Urinary bladder (tissue), 4 donors: ENCODE measurements around the gene PEG3. TPM values are rescaled to one million over a fixed set of nuclear protein-coding genes. Genes with fewer than 3 reads are reported as not detected.
"Not testable (repeated sequence)": the region's sequence is repeated elsewhere in the genome, so short reads cannot be mapped to it uniquely, and the experiment has no call there.

Source experiments
- DNase-seq: peaks from one replicate; pipeline ENCODE4 v3.0.0-alpha.2; 2015; ENCODE audit errors: extremely low spot score
- H3K27ac ChIP-seq: one replicate; pipeline ENCODE4 v1.5.1; 2013; ENCODE audit warnings: low read depth, mild to moderate bottlenecking, moderate library complexity
- H3K36me3 ChIP-seq: one replicate; pipeline ENCODE4 v1.6.1; 2013; ENCODE audit warnings: mild to moderate bottlenecking, moderate library complexity; ENCODE audit not compliant: insufficient read depth
- H3K4me1 ChIP-seq: one replicate; pipeline ENCODE4 v1.6.1; 2013; ENCODE audit warnings: mild to moderate bottlenecking, moderate library complexity; ENCODE audit not compliant: insufficient read depth
- H3K4me3 ChIP-seq: one replicate; pipeline ENCODE4 v1.5.1; 2013; ENCODE audit warnings: low read depth, low read length
- WGBS: extraction: QIAGEN DNeasy Blood & Tissue Kit; methylation state at CpG from one replicate; pipeline ENCODE4 v1.1.7; 2013; 5-methylcytosine and 5-hydroxymethylcytosine counted together
- polyA plus RNA-seq: library from polyadenylated mRNA; stranded (reverse); fragments of 200-250 nt; gene quantifications from one replicate; pipeline ENCODE4 v1.2.3, GENCODE V29; 2013
- total RNA-seq: library from RNA; depleted of rRNA; stranded (reverse); fragments of >200 nt; gene quantifications from one replicate; pipeline ENCODE4 v1.2.3, GENCODE V29; 2014
- donor health status: healthy with polysubstance abuse.
- donor health status: healthy.

The PEG3 gene
- total and polyA plus RNA-seq, 2 donors: 9.7 to 324 TPM

DNA sequence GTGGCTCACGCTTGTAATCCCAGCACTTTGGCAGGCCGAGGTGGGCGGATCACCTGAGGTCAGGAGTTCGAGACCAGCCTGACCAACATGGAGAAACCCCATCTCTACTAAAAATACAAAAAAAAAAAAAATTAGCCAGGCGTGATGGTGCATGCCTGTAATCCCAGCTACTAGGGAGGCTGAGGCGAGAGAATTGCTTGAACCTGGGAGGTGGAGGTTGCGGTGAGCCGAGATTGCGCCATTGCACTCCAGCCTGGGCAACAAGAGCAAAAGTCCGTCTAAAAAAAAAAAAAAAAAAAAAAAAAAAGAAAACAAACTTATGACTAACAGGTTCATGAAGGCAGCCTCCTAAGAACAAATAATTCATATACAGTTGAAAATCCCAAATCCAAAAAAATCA is 19.9 kb upstream of the PEG3 start:
- H3K4me1 ChIP-seq, H3K4me3 ChIP-seq, H3K36me3 ChIP-seq, DNase-seq, H3K27ac ChIP-seq: not testable (repeated sequence)
- 90% methylated on average over 10 of the region's 10 CpGs for WGBS

DNA sequence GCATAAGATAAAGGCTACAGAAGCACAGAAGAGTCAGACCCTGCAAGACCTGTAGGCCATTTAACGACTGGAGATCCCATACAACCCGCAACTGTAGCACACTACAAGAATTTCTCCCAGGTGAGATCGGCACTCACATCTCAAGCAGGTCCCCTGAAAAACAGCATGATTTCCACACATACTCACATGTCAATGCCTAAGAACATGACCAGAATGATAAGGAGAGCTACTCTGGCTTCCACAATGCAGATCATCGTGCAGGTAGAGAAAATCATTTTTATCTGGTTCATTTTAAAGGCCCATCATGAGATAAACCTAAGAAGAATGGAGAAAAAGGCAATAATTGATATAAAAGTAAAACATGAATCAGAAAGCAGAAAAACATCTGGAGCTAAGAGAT is 17.5 kb upstream of the PEG3 start:
- 89% methylated on average over 4 of the region's 4 CpGs for WGBS
- no peaks in the 10 kb centered on the region for H3K36me3 ChIP-seq
- DNase-seq: no peak
- H3K4me3 ChIP-seq: no peak overlapping the region
- H3K4me1 ChIP-seq: no peaks in the 10 kb centered on the region
- no peak overlapping the region for H3K27ac ChIP-seq

DNA sequence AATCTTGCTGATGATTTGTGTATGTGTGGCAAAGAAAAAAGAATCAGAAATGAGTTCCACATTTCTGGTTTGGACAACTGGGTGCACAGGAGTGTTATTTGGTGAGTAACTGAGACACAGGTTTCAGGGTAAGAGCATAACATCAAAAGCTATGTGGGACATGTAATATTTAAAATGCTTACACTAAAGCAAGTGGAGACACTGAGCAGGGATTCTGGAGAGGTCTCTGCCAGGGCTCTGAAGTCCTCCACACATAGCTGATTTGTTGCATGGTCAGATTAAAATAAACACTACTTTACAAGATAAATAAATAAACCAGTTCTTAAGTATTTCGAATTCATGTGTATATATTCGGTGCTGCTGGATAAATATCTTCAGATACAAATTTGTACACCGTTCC is 16.3 kb upstream of the PEG3 start:
- WGBS: 56% methylated on average over 3 of the region's 3 CpGs

DNA sequence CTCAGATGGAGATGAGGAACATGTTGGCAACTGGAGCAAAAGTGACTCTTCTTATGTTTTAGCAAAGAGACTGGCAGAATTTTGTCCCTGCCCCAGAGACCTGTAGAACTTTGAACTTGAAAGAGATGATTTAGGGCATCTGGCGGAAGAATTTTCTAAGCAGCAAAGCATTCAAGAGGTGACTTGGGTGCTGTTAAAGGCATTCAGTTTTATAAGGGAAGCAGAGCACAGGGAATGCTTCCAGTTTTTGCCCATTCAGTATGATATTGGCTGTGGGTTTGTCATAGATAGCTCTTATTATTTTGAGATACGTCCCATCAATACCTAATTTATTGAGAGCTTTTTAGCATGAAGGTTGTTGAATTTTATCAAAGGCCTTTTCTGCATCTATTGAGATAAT is 11.8 kb upstream of the PEG3 start:
- not testable (repeated sequence) for H3K4me1 ChIP-seq, H3K27ac ChIP-seq, H3K36me3 ChIP-seq, DNase-seq, H3K4me3 ChIP-seq
- 96% methylated on average over 2 of the region's 2 CpGs for WGBS

More for the DNA sequence above, 16.3 kb upstream of the PEG3 start:
- Histone ChIP-seq H3K36me3 (no peaks in the 10 kb centered on the region), H3K4me1 (no peaks in the 10 kb centered on the region), H3K4me3 (no peak overlapping the region), H3K27ac (no peak overlapping the region)
- no peak for DNase-seq

DNA sequence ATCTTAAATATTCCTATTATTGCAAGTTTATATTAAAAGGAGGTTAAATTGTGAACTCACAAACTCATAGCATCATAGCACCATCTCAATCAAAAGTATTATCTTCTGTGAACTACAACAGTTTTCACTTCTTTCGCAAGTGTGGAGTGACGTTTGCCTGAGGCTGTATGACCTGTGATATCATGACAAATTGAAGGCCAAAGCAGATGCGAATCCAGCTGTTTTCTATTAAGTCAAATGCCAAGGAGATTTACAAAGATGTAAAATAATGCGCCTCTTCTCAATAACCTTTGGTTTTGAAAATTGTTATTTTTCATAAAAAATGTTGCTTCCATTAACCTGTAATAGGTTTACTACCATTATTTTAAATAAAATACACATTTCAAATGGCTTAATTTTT is 7.6 kb upstream of the PEG3 start:
- DNase-seq: no peak
- H3K36me3 ChIP-seq: no peaks in the 10 kb centered on the region
- H3K27ac ChIP-seq: no peak overlapping the region
- no peaks in the 10 kb centered on the region for H3K4me1 ChIP-seq
- 84% methylated on average over 4 of the region's 4 CpGs for WGBS
- H3K4me3 ChIP-seq: no peak overlapping the region

DNA sequence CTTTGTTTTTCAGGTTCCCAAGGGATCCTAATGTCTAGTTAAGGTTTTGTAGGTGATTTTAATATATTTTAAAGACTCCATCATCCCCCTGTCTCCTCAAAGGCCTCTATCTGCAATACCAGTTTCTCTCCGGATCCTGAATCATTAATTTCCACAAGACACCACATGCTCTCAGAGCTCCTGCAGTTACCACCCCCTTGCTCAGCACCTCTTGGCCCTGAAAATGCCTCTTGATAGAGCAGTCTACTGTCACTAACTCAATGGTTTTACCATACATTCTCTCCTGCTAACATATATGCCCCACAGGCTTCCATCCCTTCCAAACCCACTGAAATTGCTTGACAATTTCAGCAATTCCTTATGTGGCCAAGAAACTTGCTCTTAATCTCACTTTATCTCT is 1.9 kb upstream of the PEG3 start:
- Histone ChIP-seq H3K4me1 (no peaks in the 10 kb centered on the region), H3K36me3 (no peaks in the 10 kb centered on the region), H3K4me3 (no peak overlapping the region), H3K27ac (no peak overlapping the region)
- no peak for DNase-seq
- WGBS: 90% methylated on average over 1 of the region's 1 CpG

DNA sequence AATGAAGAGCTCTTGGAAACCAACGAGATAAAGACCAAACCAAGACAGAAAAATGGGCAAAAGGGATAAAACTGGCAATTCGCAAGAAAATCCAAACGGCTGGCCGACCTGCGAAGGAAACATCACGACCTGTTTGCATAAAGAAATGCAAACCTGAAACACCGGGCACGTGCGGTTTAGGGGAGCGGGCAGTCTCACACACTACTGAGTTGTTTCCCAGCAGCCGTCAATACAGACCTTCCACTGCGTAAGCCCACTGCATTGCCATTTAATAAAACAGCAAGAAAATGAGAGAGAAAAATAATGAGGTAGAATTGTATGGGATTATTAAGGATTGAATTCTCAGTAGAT is 642 bp upstream of the PEG3 start:
- Histone ChIP-seq H3K36me3 (no peaks in the 10 kb centered on the region), H3K27ac (no peak overlapping the region), H3K4me3 (no peak overlapping the region), H3K4me1 (no peaks in the 10 kb centered on the region)
- 46% methylated on average over 12 of the region's 12 CpGs for WGBS
- no peak for DNase-seq

DNA sequence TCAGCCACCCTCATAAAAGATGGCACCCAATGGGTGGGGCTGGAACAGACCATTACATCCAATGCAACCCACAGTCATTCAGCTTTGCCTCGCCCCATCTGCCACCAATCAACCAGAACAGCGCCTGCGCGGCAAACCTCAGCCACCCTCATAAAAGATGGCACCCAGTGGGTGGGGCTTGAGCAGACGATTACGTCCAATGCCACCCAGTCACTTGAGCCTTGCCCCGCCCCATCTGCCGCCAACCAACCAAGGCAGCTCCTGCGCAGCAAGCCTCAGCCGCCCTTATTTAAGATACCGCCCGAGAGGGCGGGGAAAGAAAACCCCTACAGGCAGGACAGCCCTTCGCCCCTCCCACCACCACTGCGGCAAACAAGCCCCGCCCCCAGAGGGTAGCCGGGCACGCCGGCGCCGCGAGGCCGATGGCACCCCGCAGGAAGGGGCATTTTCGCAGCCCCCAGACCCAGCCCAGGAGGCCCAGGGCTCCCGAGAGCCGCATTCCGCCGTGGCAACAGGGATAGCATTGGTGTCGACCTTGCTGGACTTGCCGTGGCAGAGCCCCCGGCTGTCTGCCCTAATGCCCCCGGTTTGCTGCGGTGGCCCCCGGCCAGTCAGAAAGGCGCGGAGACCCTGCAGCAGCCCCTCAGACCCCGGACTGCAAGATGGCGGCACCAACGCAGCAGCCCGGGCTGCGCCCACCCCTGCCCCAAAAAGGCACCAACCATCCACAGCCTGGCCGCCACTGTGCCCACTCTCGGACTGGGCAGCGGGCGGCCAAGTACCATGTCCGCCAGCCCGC is 675 bp downstream of the PEG3 start:
- WGBS: 48% methylated on average over 48 of the region's 48 CpGs
- Histone ChIP-seq H3K36me3 (no peaks in the 10 kb centered on the region), H3K4me3 (peak overlapping the region; percentile 40), H3K4me1 (no peaks in the 10 kb centered on the region), H3K27ac (no peak overlapping the region)
- peak; percentile 93 for DNase-seq

DNA sequence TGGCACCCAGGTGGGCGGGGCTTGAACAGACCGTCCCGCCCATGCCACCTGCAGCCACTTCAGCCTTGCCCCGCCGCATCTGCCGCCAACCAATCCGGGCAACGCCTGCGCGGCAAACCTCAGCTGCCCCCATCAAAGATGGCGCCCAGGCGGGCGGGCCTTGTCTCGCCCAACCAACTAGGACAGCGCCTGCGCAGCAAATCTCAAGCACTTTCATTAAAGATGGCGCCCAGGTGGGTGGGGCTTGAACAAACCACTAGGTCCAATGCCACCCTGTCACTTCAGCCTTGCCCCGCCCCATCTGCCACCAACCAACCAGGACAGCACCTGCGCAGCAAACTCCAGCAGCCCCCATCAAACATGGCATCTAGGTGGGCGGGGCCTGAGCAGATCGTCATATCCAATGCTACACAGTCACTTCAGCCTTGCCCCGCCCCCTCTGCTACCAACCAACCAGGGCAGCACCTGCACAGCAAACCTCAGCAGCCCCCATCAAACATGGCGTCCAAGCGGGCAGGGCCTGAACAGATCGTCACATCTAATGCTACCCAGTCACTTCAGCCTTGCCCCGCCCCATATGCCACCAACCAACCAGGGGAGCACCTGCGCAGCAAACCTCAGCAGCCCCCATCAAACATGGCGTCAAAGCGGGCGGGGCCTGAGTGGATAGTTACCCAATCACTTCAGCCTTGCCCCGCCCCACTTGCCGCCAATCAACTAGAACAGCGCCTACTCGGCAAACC is 1.4 kb downstream of the PEG3 start:
- peak; percentile 95 for DNase-seq
- H3K36me3 ChIP-seq: no peaks in the 10 kb centered on the region
- H3K4me1 ChIP-seq: no peaks in the 10 kb centered on the region
- no peak overlapping the region for H3K27ac ChIP-seq
- 41% methylated on average over 34 of the region's 34 CpGs for WGBS
- H3K4me3 ChIP-seq: no peak overlapping the region

DNA sequence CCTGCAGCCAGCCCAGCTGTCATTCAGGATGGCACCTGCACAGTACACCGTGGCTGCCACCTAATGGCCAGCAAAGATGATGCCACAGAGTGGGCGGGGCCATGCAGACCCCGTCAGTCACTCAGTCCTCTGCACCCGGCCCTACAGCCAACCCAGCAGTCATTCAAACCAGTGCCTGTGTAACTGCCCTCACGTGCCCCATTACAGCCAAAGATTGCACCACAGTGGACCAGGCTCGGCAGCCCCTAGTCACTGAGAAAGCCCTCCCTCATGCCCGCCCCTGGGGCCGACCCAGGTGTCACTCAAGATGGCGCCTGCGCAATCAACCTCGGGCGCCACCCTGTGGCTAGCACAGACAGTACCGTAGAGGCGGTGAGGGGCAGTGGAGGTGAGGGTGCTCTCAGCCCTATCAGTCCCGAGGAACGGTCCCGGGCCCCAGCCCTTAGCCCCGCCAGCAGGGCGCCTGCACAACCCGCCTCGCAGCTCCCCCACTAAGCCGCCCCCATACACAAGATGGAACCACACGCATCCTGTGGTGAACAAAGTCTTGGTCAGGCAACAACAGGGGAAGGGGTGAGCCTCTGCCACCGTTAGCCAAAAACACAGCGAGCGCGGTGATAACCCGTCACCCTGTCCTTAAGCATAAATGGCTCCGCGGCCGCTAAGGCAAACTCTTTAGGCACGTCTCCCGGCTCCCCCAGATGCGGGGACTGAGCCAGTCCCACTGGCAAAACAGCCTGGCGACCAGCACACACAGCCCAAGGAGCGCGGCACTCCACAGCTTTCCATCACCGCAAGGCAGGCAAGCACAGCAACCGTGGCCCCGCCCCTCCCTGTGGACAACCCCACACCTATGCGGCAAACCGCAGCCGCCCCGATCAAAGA is 2.3 kb downstream of the PEG3 start:
- Histone ChIP-seq H3K4me3 (peak overlapping the region; percentile 38), H3K4me1 (no peaks in the 10 kb centered on the region), H3K27ac (peak overlapping the region; percentile 77), H3K36me3 (no peaks in the 10 kb centered on the region)
- 47% methylated on average over 44 of the region's 44 CpGs for WGBS
- peak; percentile 55 for DNase-seq

DNA sequence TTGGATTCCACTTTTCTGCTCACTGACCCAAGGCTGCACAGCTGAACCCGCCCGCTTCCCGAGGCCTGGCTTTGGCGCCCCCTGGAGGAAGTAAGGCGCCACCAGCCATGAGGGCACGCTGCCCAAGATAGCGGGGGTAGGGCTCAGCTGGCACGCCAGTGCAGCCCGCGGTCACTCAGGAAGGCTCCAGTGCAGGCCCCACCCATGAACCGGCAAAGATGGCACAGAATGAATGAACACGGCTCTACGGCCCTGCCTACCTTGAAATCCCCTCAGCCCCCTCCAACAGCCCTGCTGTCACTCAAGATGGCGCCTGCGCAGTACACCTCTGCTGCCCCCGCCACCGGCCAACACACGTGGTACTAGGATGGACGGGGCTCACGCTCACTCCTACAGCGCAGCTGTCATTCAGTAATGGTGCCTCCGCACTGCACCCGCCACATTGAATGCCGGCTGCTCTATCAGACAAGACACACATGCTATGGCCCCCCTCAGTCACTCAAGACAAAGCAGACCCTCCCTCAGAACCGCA is 3.0 kb downstream of the PEG3 start:
- WGBS: 39% methylated on average over 25 of the region's 25 CpGs
- DNase-seq: peak; percentile 67
- H3K4me1 ChIP-seq: no peaks in the 10 kb centered on the region
- no peaks in the 10 kb centered on the region for H3K36me3 ChIP-seq
- H3K27ac ChIP-seq: no peak overlapping the region
- peak overlapping the region; percentile 38 for H3K4me3 ChIP-seq

DNA sequence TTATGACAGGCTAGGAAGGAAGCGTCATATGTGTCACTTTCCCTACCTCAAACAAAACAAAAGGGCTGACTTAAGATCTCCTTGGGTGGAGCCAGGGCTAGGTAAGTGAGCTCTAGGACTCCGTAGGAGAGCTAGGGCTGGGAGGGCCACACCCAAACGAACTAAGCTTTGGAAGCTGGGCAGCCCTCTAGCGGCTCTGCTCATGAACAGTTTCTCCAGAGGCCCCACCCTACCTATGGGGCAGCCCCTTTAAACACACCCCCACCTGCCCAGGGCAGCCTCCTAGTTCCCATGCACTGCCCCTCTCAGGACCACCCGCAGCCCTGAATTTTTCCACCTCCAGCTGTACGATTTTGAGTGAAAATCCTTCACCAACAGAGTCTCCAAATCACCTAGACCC is 3.5 kb downstream of the PEG3 start:
- WGBS: 50% methylated on average over 6 of the region's 6 CpGs
- H3K4me3 ChIP-seq: no peak overlapping the region
- DNase-seq: no peak
- no peaks in the 10 kb centered on the region for H3K4me1 ChIP-seq
- no peaks in the 10 kb centered on the region for H3K36me3 ChIP-seq
- H3K27ac ChIP-seq: no peak overlapping the region

DNA sequence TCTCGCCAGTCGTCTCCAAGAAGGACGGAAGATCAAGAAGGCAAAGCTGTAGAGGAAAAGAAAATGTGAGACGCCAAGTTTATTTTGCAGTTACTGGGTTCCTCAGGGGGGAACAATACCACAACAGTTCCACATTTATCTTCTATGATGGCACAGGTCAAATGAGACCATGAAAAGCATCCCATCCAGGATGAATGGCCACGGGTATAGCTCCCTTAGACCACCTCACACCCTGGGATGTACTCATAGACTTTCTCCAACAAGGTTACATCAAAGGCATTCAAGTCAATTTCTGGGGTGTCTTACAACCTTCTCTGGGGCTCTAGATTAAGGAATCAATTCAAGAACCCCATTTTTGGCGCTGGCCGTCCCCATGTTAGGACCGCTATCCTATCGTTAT is 4.5 kb downstream of the PEG3 start:
- Histone ChIP-seq H3K36me3 (no peaks in the 10 kb centered on the region), H3K4me1 (no peaks in the 10 kb centered on the region), H3K27ac (no peak overlapping the region), H3K4me3 (no peak overlapping the region)
- no peak for DNase-seq
- WGBS: 80% methylated on average over 9 of the region's 9 CpGs
